HG03135 (cell line): ENCODE measurements around the gene SLC29A2.
"Not testable (repeated sequence)": the region's sequence is repeated elsewhere in the genome, so short reads cannot be mapped to it uniquely, and the experiment has no call there.

ENCODE experiments used
- ATAC-seq: cut with Tn5 transposase; IDR thresholded peaks from one replicate; pipeline ENCODE4 v1.9.1; 2021; ENCODE audit warnings: mild to moderate bottlenecking, moderate library complexity; ENCODE audit not compliant: unreplicated experiment

Gene SLC29A2

DNA sequence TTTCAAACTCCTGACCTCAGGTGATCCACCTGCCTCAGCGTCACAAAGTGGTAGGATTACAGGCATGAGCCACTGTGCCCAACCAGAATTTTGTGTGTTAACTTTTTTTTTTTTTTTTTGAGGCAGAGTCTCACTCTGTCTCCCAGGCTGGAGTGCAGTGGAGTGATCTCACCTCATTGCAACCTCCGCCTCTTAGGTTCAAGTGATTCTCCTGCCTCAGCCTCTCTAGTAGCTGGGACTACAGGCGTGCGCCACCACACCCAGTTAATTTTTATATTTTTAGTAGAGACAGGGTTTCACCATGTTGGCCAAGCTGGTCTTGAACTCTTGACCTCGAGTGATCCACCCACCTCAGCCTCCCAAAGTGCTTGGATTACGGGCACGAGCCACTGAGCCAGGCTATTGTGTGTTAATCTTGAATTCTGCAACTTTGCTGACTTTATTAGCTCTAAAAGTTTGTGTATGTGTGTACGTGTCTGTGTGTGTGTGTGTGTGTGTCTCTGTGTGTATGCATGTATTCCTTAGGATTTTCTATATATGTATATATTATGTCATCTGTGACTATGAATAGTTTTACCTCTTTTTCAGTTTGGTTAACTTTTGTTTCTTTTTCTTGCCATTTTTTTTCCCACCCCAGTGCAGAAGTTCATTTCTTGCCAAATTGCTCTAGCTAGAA is 20.9 kb downstream of the SLC29A2 start:
- not testable (repeated sequence) for ATAC-seq

DNA sequence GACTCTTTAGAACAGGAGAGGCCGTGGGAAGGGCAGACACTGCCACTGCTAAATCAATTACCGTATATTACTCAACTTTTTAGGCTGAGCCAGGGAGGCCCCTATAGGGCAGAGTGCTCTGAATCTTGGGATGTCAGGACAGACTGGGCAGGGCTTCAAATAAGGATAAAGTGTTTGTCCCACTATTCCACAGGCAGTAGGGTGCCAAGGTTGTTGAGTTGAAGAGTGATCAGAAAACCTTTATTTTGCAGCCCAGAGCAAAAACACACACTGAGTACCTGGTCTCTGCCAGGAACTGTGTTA is 22.5 kb downstream of the SLC29A2 start:
- no peak for ATAC-seq

DNA sequence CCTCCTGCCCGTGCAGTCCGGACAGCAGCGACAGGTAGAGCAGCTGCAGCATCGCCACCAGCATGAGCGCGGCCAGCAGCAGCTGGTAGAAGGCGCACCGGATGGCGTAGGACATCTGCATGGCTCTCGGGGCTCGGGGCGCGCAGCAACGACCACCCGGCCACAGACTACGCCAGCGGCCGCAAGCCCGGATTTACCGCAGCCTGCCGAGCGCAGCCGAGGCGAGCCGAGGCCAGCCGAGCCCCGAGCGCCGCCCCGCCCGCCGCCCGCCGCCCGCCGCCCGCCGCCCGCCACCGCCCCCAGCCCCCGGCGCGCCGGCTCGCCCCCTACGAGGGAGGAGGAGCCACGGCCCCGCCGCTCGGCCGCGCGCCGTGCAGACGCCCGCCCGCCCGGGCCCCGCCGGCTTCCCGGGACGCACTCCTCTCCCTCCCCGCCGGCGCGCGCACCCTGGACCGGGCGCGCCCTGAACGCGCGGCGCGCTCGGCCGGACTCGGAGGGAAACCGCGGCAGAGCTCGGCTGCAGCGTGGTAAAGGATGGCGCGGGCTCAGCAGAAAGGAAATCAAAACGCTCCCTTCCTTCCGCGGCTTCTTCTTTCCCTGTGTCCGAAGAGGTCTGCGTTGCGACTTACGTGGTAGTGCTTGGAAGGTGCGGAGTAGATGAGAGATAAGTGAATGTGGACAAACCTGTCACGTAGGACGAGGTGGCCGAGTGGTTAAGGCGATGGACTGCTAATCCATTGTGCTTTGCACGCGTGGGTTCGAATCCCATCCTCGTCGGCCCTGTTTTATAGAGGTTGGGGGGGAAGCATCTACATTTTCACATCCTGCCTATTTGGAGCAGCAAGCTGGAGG is 23.9 kb downstream of the SLC29A2 start, which contains the start of gene B4GAT1:
Gene B4GAT1 (minus strand): TSS at position 205 of the 852 bp plus-strand sequence. CDS start 84 bp downstream, at position 121.
- ATAC-seq, result no peak

DNA sequence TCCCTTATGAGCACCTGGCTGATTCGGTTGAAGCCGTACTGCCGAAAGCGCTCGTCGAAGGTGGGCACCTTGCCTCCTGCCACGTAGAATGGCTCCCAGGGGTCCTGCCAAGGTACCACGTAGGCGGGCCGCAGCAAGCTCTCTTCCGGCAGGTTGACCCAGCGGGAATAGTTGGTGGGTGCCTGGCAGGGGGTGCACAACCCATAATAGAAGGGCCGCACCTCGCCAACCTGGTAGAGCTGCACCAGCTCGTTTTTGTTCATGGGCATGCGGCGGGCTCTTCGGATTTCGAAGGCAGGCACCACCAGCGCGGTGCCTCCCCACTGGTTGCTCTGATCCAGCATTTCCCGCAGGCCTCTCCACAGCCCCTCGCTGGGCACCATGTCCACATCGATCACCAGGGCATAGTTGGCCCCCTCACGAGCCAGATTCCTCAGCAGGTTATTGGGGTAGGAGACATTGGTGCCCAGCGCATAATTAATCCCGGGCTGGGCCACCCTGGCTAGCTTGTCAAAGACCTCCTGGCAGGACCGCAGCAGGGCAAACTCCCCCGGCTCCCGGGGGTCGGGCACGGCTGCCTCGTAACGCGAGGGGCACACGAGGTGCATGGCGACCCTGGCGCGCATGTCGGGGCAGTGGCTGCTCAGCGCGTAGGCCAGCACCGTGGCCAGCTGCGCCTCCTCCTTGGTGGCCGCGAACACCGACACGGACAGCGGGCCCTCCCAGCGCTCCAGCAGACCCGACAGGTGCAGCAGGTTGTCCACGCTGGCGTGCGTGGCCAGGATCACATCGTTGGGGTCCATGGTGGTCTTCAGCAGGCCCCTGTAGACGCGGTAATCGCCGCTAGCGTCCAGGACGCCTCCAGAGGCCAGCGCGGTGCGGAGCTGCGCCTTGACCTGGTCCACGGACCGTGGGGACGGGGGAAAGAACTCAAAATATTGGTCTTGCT is 24.8 kb downstream of the SLC29A2 start:
- no peak for ATAC-seq

DNA sequence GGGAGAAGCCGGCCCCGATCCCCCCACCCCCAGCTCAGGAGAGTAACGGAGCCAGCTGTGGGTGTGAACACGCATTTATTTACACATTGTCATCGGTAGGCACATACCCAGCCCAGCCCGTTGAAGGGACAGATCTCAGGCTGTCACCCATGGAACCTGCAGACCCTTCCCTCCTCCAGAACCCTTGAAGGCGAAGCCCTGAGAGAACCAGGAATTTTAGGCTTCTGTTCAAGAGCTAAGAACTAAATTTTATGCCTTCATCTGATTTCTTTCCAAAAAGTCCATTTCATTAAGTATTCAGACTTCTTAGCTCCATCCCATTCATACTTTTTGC is 26.3 kb downstream of the SLC29A2 start:
- ATAC-seq, result peak; percentile 3

DNA sequence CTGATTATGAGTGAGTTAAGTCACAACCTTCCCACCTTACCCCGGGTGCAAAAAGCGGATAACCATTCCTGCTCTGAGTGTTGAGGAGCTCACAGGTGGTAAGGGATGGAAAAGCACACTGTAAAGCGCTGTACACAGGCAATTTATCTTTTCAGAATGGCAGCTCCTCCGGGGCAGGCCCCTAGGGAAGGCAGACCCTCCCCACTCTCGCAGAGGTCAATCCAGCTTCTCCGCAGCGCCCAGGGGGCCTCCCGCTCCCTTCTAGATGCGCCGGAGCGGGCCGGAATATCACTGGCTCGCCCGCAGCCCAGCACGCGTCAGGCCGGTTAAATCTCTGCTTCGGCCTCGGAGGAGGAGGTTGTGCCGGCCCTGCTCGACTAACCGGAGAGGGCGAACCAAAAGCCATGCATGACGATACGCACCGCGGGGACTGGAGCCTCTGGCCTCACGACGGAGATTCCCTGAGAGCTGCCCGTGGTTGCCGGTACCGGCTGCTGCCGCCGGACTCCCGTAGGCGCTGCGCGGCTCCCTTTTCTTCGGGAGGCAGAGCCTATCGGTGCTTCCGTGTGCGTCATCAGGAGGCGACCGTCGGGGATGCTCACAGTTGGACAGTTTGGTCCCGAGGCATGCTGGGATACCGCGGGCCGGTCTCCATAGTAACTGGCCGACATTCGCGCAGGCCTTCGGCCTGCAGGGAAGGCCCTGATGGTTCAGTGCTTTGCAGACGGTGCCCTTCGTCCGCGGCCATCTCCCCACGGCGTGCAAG is 26.8 kb downstream of the SLC29A2 start, which contains the start of gene BRMS1:
Gene BRMS1 (minus strand): TSS at position 555 of the 766 bp plus-strand sequence. CDS start 2,870 bp downstream, outside the sequence.
- ATAC-seq, result peak; percentile 68

DNA sequence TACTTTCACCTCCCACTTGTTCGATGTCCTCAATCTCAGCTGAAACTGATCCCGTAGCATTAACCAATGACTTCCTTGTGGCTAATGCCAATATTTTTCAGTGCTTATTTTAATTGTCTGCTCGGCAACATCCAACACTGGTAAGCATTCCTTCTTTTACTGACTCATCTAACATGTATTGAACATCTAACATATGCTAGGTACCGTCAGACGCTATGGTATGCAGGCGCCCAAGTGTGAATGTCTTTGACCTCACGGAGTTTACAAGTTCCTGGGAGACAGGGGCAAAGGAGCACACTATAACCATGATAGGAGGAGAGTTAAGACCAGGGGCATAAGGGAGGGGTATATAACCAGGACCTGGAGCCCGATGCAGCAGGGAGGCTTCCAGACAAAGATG is 28.4 kb downstream of the SLC29A2 start:
- no peak for ATAC-seq

DNA sequence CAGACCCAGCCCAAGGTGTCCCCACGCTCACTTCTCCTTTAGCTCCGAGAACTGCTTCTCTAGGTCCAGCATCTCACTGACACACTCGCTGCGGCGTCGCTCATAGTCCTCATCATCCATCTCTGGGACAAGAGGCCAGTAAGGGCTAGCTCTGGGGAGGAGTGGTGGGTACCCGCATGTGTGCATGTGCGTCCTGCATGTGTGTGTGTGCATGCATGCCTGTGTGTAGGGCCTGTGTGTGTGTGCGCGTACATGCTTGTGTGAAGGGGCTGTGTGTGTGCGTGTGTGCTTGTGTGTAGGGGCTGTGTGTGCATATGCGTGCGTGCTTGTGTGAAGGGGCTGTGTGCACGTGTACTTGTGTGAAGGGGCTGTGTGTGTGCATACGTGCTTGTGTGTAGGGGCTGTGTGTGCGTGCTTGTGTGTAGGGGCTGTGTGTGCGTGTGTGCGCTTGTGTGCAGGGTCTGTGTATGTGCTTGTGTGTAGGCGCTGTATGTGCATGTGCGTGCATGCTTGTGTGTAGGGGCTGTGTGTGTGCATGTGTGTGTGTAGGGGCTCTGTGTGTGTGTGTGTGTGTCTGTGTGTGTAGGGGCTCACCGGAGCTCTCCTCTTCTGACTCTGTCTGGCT is 29.9 kb downstream of the SLC29A2 start:
- ATAC-seq, result no peak

DNA sequence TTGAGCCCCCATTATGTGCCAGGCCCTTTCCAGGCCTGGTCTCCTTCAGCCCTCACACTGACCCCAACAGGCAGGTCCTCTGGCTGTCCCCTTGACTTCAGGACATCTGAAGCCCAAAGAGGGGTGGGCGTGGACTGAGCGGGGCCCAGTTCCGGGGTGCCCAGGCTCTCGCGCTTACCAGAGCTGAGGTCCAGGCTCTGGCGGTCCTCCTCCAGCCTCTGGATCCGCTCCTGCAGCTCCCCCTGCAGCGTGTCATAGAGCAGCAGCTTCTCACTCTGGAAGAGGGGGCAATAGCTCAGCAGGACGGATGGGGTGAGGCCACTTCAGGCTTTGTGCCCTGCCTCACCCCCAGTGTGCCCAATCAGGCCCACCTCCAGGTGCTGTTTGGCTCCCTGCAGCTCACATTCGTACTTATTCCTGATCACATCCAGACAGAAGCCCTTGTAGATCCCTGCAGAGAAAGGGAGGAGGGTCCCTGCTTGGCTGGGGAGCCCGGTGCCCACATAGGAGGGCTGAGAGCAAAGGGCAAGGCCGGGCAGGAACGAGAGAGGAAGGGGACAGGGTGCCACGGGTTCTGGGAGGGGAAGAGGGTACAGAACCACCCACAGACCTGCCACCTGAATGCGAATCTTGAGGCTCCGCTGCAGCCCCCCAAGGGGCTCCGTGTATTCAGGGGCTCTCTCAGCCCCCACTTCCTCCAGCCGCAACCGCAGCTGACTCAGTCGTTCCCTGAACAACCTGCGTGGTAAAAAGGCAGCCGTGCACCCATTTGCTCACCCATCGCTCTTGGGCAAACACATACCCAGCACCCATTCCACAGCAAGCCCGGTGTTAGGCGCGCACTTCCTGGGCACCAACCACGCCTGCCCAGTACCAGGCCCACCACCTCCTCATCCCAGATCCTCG is 30.7 kb downstream of the SLC29A2 start:
- no peak for ATAC-seq

DNA sequence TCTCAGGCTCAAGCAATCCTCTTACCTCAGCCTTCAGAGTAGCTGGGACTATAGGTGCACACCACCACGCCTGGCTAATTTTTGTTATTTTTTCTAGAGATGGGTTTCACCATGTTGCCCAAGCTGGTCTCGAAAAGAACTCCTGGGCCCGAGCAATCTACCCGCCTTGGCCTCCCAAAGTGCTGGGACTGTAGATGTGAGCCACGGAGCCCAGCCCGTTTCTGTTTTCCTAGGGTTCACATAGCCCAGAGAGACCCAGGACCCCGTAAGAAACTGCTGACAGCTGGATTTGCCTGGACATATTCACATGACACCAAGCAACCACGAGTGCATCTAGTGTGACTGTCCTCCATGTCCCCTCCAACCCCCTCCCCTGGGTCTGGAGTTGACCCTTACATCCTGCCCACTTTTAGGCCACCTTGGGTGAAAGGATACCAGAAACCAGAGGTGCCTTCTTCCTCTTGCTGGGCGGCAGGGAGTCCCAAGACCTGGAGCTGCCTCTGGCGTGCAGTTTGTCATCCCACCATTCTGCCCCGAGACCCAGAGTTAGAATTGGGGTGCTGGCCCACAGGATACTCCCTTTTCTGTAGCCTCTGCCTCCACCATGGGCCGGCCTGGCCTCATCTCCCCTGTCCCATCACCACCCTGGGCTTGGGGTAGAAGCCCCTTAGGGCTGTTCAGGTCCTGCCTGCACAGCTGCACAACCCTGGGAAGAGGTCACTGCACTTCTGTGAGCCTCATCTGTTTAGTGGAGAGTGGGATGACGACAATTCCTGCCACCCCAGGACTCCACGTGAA is 31.7 kb downstream of the SLC29A2 start:
- no peak for ATAC-seq

DNA sequence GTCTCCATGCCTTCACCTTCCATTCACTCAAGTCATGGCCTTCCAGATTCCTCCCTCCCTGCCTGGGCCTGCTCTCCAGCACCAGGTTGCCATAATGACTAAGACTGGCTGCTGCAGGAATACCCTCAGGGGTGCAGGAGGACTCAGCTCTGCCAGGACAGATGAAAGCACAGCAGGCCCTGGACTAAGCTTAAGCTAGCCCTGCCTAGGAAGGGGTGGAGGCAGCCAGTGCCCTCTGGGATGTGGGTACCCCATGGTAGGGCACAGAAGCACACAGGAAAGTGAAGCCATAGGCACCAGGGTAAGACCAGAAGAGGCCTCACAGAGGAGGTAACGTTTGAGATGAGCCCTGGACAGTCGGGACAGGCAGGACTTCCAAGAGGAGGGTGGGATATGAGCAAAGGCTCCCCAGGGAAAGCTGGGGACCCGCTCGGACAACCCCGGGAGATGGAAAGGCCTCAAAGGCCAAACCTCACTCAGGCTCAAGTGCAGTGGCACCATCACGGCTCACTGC is 32.3 kb downstream of the SLC29A2 start:
- no peak for ATAC-seq

DNA sequence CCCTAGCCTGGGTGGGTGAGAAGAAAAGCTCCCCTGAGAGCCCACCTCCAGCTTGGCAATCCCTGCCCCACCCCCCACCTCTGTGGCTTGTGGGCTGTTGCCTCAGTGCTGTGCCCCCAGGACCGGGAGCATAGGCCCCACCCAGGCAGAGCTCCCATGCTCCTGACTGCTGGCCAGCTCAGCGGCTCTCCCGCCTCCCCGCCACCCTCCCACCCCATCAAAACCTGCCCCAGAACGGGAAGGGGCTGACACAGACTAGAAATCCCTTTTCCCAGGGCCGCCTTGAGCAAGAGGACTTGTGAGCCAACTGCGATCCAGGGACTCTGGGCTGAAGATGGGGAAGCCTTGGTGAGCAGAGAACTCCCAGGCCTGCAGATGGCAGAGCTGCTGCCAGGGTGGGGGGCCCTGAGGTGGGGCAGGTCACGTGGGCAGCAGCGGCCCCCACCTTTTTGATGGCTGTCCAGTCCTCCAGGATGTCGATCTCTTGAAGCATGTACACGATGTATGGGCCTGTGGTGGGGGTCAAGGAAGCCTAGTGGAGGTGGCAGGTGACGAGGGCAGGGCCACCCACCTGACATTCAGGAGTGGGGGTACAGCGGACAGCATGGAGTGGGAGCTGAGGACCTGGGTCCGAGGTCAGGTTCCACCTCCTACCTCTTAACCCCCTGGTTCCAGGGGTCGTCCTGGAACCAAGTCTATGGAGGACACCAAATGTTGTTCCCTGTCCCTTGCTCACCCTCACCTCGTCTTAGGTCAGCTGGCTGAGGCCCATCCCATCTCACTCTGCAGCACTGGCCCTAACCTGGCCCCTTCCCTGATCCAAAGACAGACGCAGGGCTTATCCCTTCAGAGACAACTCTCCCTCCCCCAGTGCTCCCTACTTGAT is 33.0 kb downstream of the SLC29A2 start:
- ATAC-seq, result no peak

DNA sequence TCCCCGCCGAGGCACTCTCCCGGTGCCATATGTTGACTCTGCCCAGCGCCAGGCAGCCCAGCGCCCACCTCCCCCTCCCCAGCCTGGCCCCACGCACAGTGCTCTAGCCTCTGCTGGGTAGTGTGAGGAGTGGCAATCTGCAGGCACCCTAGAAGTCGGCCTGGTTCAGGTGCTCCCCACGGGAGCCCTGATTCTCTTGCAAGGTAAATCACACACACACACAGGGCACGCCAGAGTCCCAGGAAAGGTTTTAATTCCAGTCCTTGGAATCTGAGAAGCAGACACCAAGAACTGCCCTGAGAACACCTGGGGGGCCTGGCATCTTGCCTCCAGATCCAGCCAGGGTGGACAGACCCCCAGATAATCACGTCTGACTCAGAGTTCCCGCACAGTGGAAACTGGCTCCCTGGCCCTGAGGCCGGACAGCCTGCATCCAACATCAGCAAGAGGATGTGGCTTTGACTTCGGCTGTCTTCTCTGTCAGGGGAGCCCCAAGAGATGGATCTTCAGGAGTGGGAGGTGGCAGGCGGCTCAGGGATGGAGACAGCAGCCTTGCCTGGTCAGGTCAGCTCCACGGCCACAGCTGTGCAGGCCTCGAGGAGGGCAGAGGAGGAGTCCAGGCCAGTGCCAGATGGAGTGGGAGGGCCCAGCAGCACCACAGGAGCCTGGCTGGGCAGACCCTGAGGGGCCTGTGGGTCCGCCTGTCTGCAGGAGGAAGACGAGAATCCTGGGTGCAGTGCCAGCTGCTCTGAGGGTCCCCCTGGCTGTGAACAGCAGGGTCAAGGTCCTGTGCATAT is 34.3 kb downstream of the SLC29A2 start:
- no peak for ATAC-seq

DNA sequence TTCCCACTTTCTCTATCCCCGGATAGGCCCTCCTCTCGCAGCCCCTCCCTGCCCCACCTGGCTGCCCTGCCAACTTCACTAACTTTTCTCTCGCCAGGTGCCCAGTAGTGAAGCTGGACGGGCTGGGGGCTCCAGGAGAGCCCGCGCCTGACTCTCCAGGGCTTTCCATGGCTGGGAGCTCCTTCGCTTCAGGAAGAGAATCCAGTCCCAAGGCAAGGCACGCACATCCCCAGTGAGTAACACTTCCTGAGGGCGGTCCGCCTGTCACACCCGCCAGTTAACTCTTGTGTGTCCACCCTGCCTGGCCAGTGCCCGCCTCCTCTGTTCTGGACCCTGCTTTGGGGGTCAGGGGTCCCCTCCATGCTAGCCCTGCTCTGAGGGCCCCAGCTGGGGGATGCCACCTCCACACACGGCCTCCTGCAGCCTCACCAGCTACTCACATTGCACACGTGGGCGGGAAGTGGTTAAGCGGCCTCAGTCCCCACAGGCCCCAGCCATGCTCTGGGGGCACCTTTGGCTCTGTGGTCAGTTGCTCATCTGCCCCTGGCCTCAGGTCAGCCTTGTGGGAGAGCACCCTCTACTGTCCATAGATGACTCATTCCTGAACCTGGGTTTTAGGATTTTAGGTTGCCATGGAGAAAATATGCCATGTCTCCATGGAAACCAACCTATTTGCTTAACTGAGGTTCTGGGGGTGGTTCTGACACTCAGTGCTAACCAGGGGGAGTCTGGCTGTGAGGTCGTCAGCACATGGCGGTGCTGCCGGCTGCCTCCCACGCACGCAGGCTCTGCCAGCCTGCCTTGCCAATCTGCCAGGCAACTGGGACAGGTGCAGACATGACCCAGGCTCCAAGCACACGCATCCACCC is 35.1 kb downstream of the SLC29A2 start, which contains the start of gene RIN1:
Gene RIN1 (minus strand): TSS at position 201 of the 869 bp plus-strand sequence. CDS start 32 bp downstream, at position 169.
- peak; percentile 59 for ATAC-seq
